Skeletal muscle tissue (tissue), 4 donors: ENCODE measurements around the gene CACNG4. TPM values are rescaled to one million over a fixed set of nuclear protein-coding genes. Genes with fewer than 3 reads are reported as not detected.
"Not testable (repeated sequence)": the region's sequence is repeated elsewhere in the genome, so short reads cannot be mapped to it uniquely, and the experiment has no call there.

Experiments
- H3K27ac ChIP-seq: one replicate; pipeline ENCODE4 v1.7.0; 2013; ENCODE audit warnings: mild to moderate bottlenecking, low read depth, low read length, inconsistent platforms
- H3K27me3 ChIP-seq, 3 donors: one replicate each; pipeline ENCODE4 v1.7.0; 2013; ENCODE audit warnings: low read length in 3 of 3; ENCODE audit not compliant: control insufficient read depth in 3 of 3, insufficient read depth in 3 of 3
- H3K36me3 ChIP-seq, 3 donors: one replicate each; pipeline ENCODE4 v1.7.0; 2013; ENCODE audit warnings: low read length in 3 of 3; ENCODE audit not compliant: control insufficient read depth in 3 of 3, insufficient read depth in 3 of 3
- H3K4me1 ChIP-seq, 3 donors: one replicate each; pipeline ENCODE4 v1.7.0; 2013; ENCODE audit warnings: low read length in 3 of 3, mild to moderate bottlenecking in 3 of 3; ENCODE audit not compliant: control insufficient read depth in 3 of 3, insufficient read depth in 3 of 3
- H3K4me3 ChIP-seq, 3 donors: one replicate each; pipeline ENCODE4 v1.7.0; 2013; ENCODE audit warnings: low read length in 3 of 3
- H3K9ac ChIP-seq, 3 donors: one replicate each; pipeline ENCODE4 v1.7.0; 2013; ENCODE audit warnings: low read length in 3 of 3, mild to moderate bottlenecking in 3 of 3, moderate library complexity in 2 of 3, low read depth in 1 of 3
- H3K9me3 ChIP-seq, 3 donors: one replicate each; pipeline ENCODE4 v1.7.0; 2013; ENCODE audit warnings: low read length in 3 of 3; ENCODE audit not compliant: control insufficient read depth in 3 of 3
- total RNA-seq: library from RNA; depleted of rRNA; stranded (reverse); fragments of >200 nt; gene quantifications from one replicate; pipeline ENCODE4 v1.2.3, GENCODE V29; 2014
- donor health status: Osteomylitis.

CACNG4 gene
- total RNA-seq, 1 donor from 2014 or later, result 1.6 TPM

DNA sequence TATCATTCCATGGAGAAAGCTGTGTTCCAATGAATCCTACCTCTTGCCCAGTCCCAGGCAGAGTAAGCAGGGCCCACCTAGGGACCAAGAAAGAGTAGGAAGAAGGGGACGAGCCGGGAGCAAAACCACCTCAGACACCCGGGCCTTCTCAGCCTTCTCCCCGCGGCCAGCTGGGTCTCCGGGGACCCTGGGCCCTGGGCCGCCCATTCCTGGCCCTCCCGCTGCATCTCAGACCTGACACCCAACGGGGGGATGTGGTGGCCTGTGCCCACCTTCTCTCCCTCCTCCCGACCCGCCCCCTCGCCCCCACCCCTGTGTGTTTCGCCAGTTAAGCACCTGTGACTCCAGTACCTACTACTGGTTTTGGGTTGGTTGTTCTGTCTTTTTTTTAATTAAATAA is 68.5 kb downstream of the CACNG4 start:
- no peaks in the 10 kb centered on the region for H3K4me1 ChIP-seq
- H3K27me3 ChIP-seq, result no peaks in the 10 kb centered on the region

DNA sequence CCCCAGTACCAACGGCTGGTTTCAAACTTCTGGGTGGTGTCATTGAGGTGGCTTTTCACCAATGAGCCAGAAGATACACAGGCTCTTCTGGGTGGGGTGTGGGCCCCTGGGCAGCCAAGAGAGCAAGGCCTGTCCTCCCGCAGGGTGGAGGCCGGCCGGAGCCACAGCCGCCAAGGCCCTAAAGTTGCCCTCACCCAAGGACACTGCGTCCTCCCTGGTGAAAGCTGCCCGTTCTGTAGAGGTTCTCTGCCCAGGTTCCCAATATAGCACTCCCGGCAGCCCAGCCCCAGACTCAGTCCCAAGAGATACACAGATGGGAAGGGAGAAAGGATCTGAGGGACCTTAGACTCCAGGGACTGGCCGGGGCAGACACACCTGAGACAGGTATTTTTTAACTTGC is 69.1 kb downstream of the CACNG4 start:
- Histone ChIP-seq H3K27me3 (no peaks in the 10 kb centered on the region), H3K4me1 (no peaks in the 10 kb centered on the region), H3K4me3 (no peak overlapping the region), H3K36me3 (no peaks in the 10 kb centered on the region), H3K9ac (no peak overlapping the region), H3K27ac (no peak overlapping the region), H3K9me3 (no peaks in the 10 kb centered on the region)

More for the DNA sequence above, 68.5 kb downstream of the CACNG4 start:
- Histone ChIP-seq H3K9ac (no peak overlapping the region), H3K4me3 (no peak overlapping the region), H3K36me3 (no peaks in the 10 kb centered on the region), H3K27ac (no peak overlapping the region), H3K9me3 (no peaks in the 10 kb centered on the region)

DNA sequence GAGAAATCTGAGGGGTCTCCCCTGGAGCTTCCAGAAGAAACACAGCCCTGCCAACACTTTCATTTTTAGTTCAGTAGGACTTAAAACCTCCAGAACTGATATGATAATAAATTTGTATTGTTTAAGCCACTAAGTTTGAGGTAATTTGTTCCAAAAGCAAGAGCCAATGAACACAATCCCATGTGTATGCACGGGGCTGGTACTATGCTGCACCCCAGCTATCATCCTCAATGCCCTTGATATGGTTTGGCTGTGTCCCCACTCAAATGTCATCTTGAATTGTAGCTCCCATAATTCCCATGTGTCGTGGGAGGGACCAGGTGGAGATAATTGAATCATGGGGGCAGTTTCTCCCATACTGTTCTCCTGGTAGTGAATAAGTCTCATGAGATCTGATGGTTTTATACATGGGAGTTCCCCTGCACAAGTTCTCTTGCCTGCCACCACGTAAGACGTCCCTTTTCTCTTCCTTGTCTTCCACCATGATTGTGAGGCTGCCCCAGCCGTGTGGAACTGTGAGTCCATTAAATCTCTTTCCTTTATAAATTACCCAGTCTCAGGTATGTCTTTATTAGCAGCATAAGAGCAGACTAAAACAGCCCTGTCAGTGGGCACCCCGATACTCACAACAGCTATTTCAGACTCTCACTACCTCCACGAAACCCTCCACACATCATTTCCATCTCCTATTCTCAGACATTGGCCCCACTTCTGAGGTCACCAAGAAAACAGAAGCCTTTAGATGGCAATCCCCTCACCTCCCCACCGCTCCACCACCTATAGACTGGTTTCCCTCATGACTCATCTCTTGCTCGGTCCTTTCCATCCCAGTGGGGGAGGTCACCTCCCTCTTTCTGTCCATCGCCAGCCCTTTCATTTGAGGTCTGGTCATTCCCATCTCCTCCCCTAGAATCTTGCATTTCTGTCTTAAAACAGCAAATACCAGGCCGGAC is 70.9 kb downstream of the CACNG4 start:
- Histone ChIP-seq H3K27me3 (no peaks in the 10 kb centered on the region), H3K9me3 (no peaks in the 10 kb centered on the region), H3K9ac (no peak overlapping the region), H3K27ac (no peak overlapping the region), H3K36me3 (no peaks in the 10 kb centered on the region), H3K4me1 (peaks cover 1 to 3% (median 2%) of the 10 kb centered on the region in 3 donors), H3K4me3 (no peak overlapping the region)

DNA sequence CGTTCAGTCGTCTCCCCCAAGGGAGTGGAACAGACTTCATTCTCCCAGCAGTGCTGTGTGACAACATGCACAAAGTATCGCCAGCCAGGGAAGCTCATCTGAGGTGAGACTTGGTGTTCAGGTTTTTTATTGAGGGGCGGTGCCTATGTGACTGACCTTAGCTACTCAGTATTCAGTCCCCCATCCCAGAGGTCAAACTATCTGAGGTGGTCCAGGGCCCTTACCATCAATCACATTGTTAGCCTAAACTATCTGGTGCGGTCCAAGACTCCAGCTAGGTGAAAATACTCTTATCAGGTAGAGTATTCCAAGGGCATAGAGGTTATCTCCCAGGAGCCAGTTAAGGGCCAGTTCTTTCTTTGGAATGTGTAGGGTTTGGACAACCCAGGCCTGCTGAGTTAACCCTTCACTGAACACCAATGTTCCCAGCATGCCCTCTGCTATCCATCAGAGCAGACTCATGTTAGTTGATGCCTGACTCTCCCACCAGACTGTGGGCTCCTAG is 74.4 kb downstream of the CACNG4 start:
- Histone ChIP-seq H3K9ac (no peak overlapping the region), H3K9me3 (no peaks in the 10 kb centered on the region), H3K27ac (no peak overlapping the region), H3K4me3 (no peak overlapping the region), H3K36me3 (no peaks in the 10 kb centered on the region), H3K27me3 (no peaks in the 10 kb centered on the region), H3K4me1 (peaks cover 20 to 25% (median 22%) of the 10 kb centered on the region in 3 donors)

DNA sequence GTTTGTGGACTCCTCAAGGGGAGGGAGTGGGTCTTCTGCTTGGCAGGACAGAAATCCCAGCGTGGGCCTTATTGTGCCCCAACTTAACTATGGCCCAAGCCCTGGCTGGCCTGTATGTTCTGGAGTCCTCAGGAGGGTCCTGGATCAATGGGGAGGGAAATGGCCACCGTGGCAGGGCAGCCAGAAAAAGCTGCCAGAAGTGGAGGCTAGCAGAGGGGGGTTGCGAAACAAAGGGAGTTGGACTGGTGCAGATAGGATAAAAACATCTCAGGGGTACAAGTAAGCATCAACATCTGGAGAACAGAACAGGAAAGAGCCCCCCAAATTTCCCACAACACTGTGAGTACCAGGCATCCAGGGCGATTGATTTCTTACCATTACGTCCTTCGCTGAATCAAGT is 76.1 kb downstream of the CACNG4 start:
- peaks cover 20 to 27% (median 22%) of the 10 kb centered on the region in 3 donors for H3K4me1 ChIP-seq
- H3K36me3 ChIP-seq, result no peaks in the 10 kb centered on the region
- H3K27me3 ChIP-seq, result no peaks in the 10 kb centered on the region
- H3K4me3 ChIP-seq, result no peak overlapping the region
- no peaks in the 10 kb centered on the region for H3K9me3 ChIP-seq
- H3K9ac ChIP-seq, result peak overlapping the region in 1 of 3 donors; percentile 8
- H3K27ac ChIP-seq, result no peak overlapping the region

DNA sequence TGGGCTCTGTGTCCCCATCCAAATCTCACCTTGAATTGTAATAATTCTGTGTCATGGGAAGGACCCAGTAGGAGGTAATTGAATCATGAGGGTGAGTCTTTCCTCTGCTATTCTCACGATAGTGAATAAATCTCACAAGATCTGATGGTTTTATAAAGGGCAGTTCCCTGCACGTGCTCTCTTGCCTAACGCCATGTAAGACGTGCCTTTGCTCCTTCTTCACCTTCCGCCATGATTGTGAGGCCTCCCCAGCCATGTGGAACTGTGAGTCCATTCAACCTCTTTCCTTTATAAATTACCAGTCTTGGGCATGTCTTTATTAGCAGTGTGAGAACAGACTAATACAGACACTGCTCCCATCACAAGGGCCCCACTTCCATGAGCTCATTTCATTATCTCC is 76.6 kb downstream of the CACNG4 start:
- H3K9me3 ChIP-seq, H3K4me3 ChIP-seq, H3K27me3 ChIP-seq, H3K36me3 ChIP-seq, H3K9ac ChIP-seq, H3K27ac ChIP-seq: not testable (repeated sequence)
- H3K4me1 ChIP-seq, result peaks cover 20 to 31% (median 26%) of the 10 kb centered on the region in 3 donors

DNA sequence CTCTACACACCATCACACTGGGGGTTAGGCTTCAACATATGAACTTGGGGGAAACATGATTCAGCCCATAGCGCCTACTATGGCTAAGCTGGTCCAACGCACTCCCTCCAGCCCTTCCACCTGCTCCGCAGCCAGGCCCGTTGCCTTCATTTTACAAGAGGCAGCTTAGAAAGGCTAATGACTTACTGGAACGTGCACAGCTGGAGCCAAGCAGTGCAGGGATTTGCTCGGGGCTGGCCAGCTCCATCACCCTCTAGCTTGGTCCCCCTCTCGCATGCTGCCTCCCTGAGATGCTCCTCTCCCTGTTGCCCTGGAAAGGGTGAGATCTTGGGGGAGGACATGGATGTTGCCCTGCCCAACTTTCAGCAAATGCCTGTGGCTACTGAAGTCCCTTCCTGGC is 77.0 kb downstream of the CACNG4 start:
- H3K4me1 ChIP-seq, result peaks cover 21 to 35% (median 26%) of the 10 kb centered on the region in 3 donors
- H3K4me3 ChIP-seq, result no peak overlapping the region
- H3K27me3 ChIP-seq, result no peaks in the 10 kb centered on the region
- no peak overlapping the region for H3K27ac ChIP-seq
- H3K9ac ChIP-seq, result peak overlapping the region in 1 of 3 donors; percentile 100
- no peaks in the 10 kb centered on the region for H3K9me3 ChIP-seq
- no peaks in the 10 kb centered on the region for H3K36me3 ChIP-seq

DNA sequence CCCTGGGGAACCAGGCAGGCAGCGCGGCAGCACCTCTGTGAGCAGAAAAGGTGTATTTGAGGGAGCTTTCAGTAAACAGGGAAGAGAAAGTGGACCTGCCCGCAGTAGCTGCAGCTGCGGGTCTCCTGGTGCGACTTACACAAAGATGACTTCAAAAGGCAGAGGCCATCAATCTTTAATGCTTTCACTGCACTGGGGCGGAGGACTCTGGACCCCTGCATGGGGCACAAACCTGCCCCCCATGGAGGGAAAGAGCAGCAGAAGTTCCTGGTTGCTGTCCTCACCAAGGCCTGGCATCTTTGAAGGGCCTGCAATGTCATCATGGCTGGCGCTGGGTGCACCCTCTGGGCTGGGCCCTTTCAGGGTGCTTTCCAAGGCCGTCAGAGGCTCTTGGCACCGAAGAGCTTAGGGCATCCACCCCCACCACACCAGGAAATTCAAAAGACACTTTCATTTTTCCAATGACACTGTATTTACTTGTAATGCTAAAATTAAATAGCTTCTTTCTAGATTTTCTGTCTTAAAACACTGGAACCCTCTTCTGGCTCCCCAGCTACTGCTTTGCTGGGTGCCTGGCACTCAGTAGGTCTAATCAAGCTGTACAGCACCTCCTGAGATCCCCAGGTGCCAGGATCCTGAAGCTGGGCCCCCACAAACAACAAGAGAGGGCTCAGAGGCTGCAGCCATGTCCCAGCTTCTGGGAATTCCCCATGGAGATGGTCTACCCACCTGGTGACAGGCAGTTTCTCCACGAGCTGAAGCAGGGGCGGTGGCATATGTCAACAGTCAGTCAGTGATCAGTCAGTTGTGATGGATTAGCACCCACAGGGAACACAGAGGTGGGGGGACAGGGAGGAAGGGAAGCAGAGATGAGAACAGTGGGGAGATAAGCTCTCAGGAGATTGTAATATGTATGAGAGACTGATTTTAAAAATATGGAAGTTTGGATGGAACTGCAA is 77.7 kb downstream of the CACNG4 start:
- Histone ChIP-seq H3K36me3 (peaks cover 0 to under 1% (median 0%) of the 10 kb centered on the region in 3 donors), H3K27me3 (no peaks in the 10 kb centered on the region), H3K4me3 (peak overlapping the region in 2 of 3 donors; percentile 15 to 87), H3K9me3 (no peaks in the 10 kb centered on the region), H3K27ac (peak overlapping the region; percentile 97), H3K4me1 (peaks cover 25 to 41% (median 29%) of the 10 kb centered on the region in 3 donors), H3K9ac (peak overlapping the region; percentile 87 to 100 (median 96))

DNA sequence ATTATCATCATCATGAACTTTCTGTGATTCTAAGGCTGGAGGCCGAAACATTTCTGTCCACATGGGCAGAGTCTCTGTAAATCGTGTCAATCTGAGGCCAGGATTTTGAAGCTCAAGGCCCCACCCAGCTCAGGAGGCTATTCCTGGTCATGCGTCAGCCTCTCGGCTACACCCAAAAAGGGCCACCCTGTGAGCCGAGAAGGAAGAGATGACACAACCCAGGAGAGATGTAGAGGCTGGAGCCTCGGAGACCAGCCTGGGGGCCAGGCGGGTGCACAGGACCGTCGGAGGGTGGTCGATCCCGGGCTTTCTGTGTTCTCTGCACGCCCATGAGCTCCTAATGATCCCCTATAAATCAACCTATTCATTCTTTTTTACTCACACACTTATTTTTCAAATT is 78.8 kb downstream of the CACNG4 start:
- Histone ChIP-seq H3K4me3 (peak overlapping the region; percentile 78 to 93 (median 87)), H3K9ac (peak overlapping the region; percentile 87 to 100 (median 96)), H3K27ac (peak overlapping the region; percentile 97), H3K36me3 (peaks cover 0 to 5% (median 4%) of the 10 kb centered on the region in 3 donors), H3K9me3 (no peaks in the 10 kb centered on the region), H3K27me3 (no peaks in the 10 kb centered on the region), H3K4me1 (peaks cover 29 to 50% (median 30%) of the 10 kb centered on the region in 3 donors)
